ENCODE data around the gene EPM2A. TPM values are rescaled to one million over a fixed set of nuclear protein-coding genes. Genes with fewer than 3 reads are reported as not detected.

The EPM2A gene
- polyA plus RNA-seq, 1 donor from 2014 or later: 15.4 TPM

DNA sequence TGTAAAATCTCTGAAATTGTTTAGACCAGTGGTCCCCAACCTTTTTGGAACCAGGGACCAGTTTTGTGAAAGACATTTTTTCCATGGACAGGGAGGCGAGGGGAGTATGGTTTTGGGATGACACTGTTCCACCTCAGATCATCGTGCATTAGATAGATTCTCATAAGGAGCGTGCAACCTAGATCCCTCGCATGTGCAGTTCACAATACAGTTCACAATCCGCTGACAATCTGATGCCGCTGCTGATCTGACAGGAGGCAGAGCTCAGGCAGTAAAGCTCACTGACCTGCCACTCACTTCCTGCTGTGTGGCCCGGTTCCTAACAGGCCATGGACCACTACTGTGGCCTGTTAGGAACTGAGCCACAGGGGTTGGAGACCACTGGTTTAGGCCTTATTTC lies 115.2 kb downstream of the EPM2A start:
- no peak overlapping the region for H2AFZ ChIP-seq (ENCODE audit: low read depth, low read length)
- H4K20me1 ChIP-seq (ENCODE audit: insufficient read depth): no peaks in the 10 kb centered on the region
- no peak overlapping the region for H3K4me3 ChIP-seq (ENCODE audit: low read length)
- no peaks in the 10 kb centered on the region for H3F3A ChIP-seq (ENCODE audit: insufficient read depth, low read length, poor library complexity, severe bottlenecking)
- H3K4me2 ChIP-seq (ENCODE audit: low read length): no peak overlapping the region
- H3K79me2 ChIP-seq (replicated peaks; ENCODE audit: insufficient read depth, low read length): no peaks in the 10 kb centered on the region
- H3K27ac ChIP-seq (ENCODE audit: low read length): no peak overlapping the region
- no peak overlapping the region for H3K9ac ChIP-seq (ENCODE audit: low read length)
- H3K9me3 ChIP-seq (ENCODE audit: low read length): no peaks in the 10 kb centered on the region
- no peaks in the 10 kb centered on the region for H3K36me3 ChIP-seq (ENCODE audit: insufficient read depth, low read length)
- no peaks in the 10 kb centered on the region for H3K9me2 ChIP-seq (ENCODE audit: insufficient read depth, low read length)
- TF ChIP-seq TAF1 (IDR thresholded peaks at IDR 0.05; ENCODE audit: low read depth): no peak
- TF ChIP-seq SMC3 (conservative IDR thresholded peaks at IDR 0.05; ENCODE audit: poor library complexity): no peak
- TF ChIP-seq EZH2 (IDR thresholded peaks at IDR 0.05; ENCODE audit: borderline replicate concordance, insufficient read depth, low read length, poor library complexity, severe bottlenecking): no peak
- no peak for TF ChIP-seq EP300 (conservative IDR thresholded peaks at IDR 0.05; ENCODE audit: poor library complexity, severe bottlenecking)
- TF ChIP-seq CTCF (IDR thresholded peaks at IDR 0.05; ENCODE audit: poor library complexity, severe bottlenecking): no peak
- no peak for TF ChIP-seq MXI1 (conservative IDR thresholded peaks at IDR 0.05; ENCODE audit: poor library complexity, severe bottlenecking)
- no peak for TF ChIP-seq POLR2AphosphoS5 (IDR thresholded peaks at IDR 0.05)
- TF ChIP-seq, protein P1, sequence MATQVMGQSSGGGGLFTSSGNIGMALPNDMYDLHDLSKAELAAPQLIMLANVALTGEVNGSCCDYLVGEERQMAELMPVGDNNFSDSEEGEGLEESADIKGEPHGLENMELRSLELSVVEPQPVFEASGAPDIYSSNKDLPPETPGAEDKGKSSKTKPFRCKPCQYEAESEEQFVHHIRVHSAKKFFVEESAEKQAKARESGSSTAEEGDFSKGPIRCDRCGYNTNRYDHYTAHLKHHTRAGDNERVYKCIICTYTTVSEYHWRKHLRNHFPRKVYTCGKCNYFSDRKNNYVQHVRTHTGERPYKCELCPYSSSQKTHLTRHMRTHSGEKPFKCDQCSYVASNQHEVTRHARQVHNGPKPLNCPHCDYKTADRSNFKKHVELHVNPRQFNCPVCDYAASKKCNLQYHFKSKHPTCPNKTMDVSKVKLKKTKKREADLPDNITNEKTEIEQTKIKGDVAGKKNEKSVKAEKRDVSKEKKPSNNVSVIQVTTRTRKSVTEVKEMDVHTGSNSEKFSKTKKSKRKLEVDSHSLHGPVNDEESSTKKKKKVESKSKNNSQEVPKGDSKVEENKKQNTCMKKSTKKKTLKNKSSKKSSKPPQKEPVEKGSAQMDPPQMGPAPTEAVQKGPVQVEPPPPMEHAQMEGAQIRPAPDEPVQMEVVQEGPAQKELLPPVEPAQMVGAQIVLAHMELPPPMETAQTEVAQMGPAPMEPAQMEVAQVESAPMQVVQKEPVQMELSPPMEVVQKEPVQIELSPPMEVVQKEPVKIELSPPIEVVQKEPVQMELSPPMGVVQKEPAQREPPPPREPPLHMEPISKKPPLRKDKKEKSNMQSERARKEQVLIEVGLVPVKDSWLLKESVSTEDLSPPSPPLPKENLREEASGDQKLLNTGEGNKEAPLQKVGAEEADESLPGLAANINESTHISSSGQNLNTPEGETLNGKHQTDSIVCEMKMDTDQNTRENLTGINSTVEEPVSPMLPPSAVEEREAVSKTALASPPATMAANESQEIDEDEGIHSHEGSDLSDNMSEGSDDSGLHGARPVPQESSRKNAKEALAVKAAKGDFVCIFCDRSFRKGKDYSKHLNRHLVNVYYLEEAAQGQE (IDR thresholded peaks at IDR 0.05; ENCODE audit: borderline replicate concordance): no peak
- no peak for TF ChIP-seq RAD21 (conservative IDR thresholded peaks at IDR 0.05)
- H3K27me3 ChIP-seq (ENCODE audit: insufficient read depth, low read depth, low read length): no peaks in the 10 kb centered on the region

GRCh38 chr6:145609521-145609920 lies 125.8 kb downstream of the EPM2A start:
- no peak for TF ChIP-seq POLR2AphosphoS5 (IDR thresholded peaks at IDR 0.05)
- no peak for TF ChIP-seq MXI1 (conservative IDR thresholded peaks at IDR 0.05; ENCODE audit: poor library complexity, severe bottlenecking)
- TF ChIP-seq RAD21 (conservative IDR thresholded peaks at IDR 0.05): no peak
- no peak for TF ChIP-seq SMC3 (conservative IDR thresholded peaks at IDR 0.05; ENCODE audit: poor library complexity)
- TF ChIP-seq CTCF (IDR thresholded peaks at IDR 0.05; ENCODE audit: poor library complexity, severe bottlenecking): no peak
- TF ChIP-seq, protein P1 (IDR thresholded peaks at IDR 0.05; ENCODE audit: borderline replicate concordance): no peak
- no peak for TF ChIP-seq EZH2 (IDR thresholded peaks at IDR 0.05; ENCODE audit: borderline replicate concordance, insufficient read depth, low read length, poor library complexity, severe bottlenecking)
- no peak for TF ChIP-seq TAF1 (IDR thresholded peaks at IDR 0.05; ENCODE audit: low read depth)
- H3K4me3 ChIP-seq (ENCODE audit: low read length): no peak overlapping the region
- H3K36me3 ChIP-seq (ENCODE audit: insufficient read depth, low read length): no peaks in the 10 kb centered on the region
- no peak overlapping the region for H2AFZ ChIP-seq (ENCODE audit: low read depth, low read length)
- H3K27ac ChIP-seq (ENCODE audit: low read length): no peak overlapping the region
- H3K9ac ChIP-seq (ENCODE audit: low read length): no peak overlapping the region
- H3F3A ChIP-seq (ENCODE audit: insufficient read depth, low read length, poor library complexity, severe bottlenecking): no peaks in the 10 kb centered on the region
- no peaks in the 10 kb centered on the region for H3K27me3 ChIP-seq (ENCODE audit: insufficient read depth, low read depth, low read length)
- H3K9me2 ChIP-seq (ENCODE audit: insufficient read depth, low read length): no peaks in the 10 kb centered on the region
- H4K20me1 ChIP-seq (ENCODE audit: insufficient read depth): no peaks in the 10 kb centered on the region
- no peaks in the 10 kb centered on the region for H3K79me2 ChIP-seq (replicated peaks; ENCODE audit: insufficient read depth, low read length)
- no peaks in the 10 kb centered on the region for H3K9me3 ChIP-seq (ENCODE audit: low read length)
- H3K4me2 ChIP-seq (ENCODE audit: low read length): no peak overlapping the region
